Osteoblast (primary cell): ENCODE measurements around the gene SPI1. TPM values are rescaled to one million over a fixed set of nuclear protein-coding genes. Genes with fewer than 3 reads are reported as not detected.

Experiments used
- DNase-seq: peaks from one replicate; pipeline ENCODE4 v3.0.0; 2011; ENCODE audit warnings: low spot score, mixed read lengths; ENCODE audit not compliant: insufficient read length; ENCODE audit errors: missing footprints
- H2AFZ ChIP-seq: 2 replicates; pipeline ENCODE4 v1.6.0; 2011; ENCODE audit warnings: mild to moderate bottlenecking, low read length
- H3K27ac ChIP-seq: 2 replicates; pipeline ENCODE4 v1.5.1; 2011; ENCODE audit warnings: mild to moderate bottlenecking, low read depth, low read length, moderate library complexity
- H3K27me3 ChIP-seq: 2 replicates; pipeline ENCODE4 v1.6.0; 2012; ENCODE audit warnings: mild to moderate bottlenecking, control low read depth, inconsistent platforms, low read length, moderate library complexity; ENCODE audit not compliant: insufficient read depth
- H3K36me3 ChIP-seq: 2 replicates; pipeline ENCODE4 v1.5.1; 2011; ENCODE audit warnings: mild to moderate bottlenecking, low read length, control low read depth, moderate library complexity; ENCODE audit not compliant: insufficient read depth
- H3K4me1 ChIP-seq: 2 replicates; pipeline ENCODE4 v1.5.1; 2011; ENCODE audit warnings: mild to moderate bottlenecking, low read length, control low read depth, moderate library complexity; ENCODE audit not compliant: insufficient read depth
- H3K4me2 ChIP-seq: 2 replicates; pipeline ENCODE4 v1.6.0; 2011; ENCODE audit warnings: mild to moderate bottlenecking, low read length; ENCODE audit not compliant: insufficient read depth
- H3K4me3 ChIP-seq: fragments of 200-600 bp; sonication (generic); 3 replicates; pipeline ENCODE4 v1.5.1; 2012; ENCODE audit warnings: mild to moderate bottlenecking, low read length, inconsistent platforms; ENCODE audit not compliant: insufficient read depth
- H3K79me2 ChIP-seq: 2 replicates; pipeline ENCODE4 v1.6.0; 2012; ENCODE audit warnings: mild to moderate bottlenecking, low read length, control low read depth, inconsistent platforms; ENCODE audit not compliant: insufficient read depth
- H3K9me3 ChIP-seq: 2 replicates; pipeline ENCODE4 v1.5.1; 2011; ENCODE audit warnings: low read depth, low read length, control low read depth
- H4K20me1 ChIP-seq: 2 replicates; pipeline ENCODE4 v1.6.0; 2012; ENCODE audit warnings: mild to moderate bottlenecking, low read length, control low read depth; ENCODE audit not compliant: insufficient read depth
- total RNA-seq: library from RNA; depleted of rRNA; stranded (reverse); fragments of >200 nt; gene quantifications from 2 replicates; pipeline ENCODE4 v1.2.3, GENCODE V29; 2012
- TF ChIP-seq, protein P1 (sequence below): IDR thresholded peaks from 2 replicates; pipeline ENCODE4 v1.5.1; 2011; ENCODE audit warnings: mild to moderate bottlenecking, low read depth, low read length, moderate library complexity; ENCODE audit errors: extremely low read depth

Gene SPI1
- total RNA-seq, 1 donor = not detected

DNA sequence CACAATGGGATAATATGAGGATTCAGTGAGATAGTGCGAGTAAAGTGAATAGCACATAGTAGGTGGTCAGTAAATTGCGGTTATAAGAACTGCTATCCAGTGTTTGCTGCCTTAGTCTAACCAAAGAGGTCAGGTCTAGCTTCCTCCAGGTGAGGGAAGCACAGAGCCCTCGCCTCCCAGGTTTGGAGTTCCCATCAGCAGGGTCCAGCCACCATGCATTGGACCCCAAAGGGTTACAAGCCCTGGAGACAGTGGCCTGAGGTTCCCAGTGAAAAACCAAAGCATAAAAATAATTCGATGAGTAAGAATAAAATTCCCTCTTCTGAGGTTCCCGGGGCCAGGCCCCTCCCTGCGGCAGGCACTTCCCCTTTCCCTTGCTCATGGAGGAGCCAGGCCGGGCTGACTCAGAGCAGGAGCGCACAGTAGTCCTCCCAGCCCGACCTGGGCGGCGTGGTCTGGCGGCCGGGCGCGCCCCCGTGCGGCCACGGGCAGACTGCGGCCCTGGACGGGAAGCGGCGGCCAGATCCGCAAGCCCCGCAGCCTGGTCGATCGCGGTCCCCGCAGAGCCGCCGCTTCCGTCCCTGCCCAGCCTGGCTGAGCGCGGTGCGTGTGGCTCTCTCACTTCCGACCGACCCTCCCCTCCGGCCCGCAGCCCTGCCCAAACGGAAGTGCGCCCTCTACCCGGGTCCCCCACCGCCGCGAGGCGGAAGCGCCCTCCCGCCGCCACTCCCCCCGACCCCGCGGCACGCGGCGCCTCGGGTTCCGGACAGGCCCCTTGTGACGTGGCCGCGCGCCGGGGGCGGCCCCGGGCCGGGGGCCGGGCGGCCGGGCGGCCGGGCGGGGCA is 29.6 kb upstream of the SPI1 start, which contains the start of gene SLC39A13:
Gene SLC39A13, plus strand, starts transcription at position 845 of the 845 bp plus-strand sequence. CDS start 1,505 bp downstream, outside the sequence.
- Histone ChIP-seq H4K20me1 (peaks cover 24% of the 10 kb centered on the region), H3K36me3 (peaks cover 16% of the 10 kb centered on the region), H3K4me1 (peaks cover 33% of the 10 kb centered on the region), H3K4me3 (peak within 1 kb of the TSS; percentile 99), H3K27ac (peak within 1 kb of the TSS; percentile 98), H2AFZ (peak within 1 kb of the TSS; percentile 83), H3K4me2 (peak within 1 kb of the TSS; percentile 100), H3K9me3 (no peaks in the 10 kb centered on the region), H3K79me2 (peaks cover 37% of the 10 kb centered on the region), H3K27me3 (no peaks in the 10 kb centered on the region)
- DNase-seq = peak; percentile 100
- TF ChIP-seq, protein P1, sequence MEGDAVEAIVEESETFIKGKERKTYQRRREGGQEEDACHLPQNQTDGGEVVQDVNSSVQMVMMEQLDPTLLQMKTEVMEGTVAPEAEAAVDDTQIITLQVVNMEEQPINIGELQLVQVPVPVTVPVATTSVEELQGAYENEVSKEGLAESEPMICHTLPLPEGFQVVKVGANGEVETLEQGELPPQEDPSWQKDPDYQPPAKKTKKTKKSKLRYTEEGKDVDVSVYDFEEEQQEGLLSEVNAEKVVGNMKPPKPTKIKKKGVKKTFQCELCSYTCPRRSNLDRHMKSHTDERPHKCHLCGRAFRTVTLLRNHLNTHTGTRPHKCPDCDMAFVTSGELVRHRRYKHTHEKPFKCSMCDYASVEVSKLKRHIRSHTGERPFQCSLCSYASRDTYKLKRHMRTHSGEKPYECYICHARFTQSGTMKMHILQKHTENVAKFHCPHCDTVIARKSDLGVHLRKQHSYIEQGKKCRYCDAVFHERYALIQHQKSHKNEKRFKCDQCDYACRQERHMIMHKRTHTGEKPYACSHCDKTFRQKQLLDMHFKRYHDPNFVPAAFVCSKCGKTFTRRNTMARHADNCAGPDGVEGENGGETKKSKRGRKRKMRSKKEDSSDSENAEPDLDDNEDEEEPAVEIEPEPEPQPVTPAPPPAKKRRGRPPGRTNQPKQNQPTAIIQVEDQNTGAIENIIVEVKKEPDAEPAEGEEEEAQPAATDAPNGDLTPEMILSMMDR = peak; percentile 81

DNA sequence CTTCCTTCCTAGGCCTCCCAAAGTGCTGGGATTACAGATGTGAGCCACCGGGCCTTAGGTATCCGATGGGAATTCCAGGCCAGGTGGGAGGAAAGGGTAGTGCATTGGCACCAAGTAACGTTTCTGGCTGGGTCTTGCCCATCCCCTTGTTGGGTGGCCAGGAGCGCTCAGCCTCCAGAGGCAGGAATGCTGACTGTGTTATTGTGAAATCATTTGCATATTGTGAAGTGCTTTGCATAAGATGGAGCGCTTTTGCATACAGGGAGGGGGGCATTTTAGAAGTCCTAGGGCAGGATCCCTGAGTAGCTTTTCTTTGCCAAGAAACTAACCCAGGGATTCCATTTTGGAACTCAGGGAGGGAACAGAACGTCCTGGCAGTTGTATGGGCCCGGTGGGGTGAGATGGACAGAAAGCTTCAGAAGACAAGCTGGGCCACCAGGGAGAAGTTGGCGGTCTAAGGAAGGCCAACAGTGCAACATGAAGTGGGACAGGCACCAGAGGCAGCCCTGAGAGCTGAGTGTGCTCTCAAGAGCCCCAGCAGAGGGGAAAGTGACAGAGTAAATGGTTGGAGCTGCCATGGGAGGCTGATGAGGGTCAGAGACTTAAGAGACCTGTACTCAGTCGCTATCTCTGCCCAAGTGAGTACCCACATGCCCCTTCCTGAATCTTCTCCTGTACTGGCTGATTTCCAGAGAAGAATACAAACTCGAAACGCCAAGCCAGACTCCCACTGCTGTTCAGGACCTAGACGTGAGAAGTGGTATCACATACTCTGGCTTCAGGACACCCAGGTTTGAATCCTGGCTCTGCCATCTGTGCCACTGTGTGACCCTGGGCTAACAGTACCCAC is 28.8 kb upstream of the SPI1 start:
- Histone ChIP-seq H3K4me3 (peak overlapping the region; percentile 67), H4K20me1 (peaks cover 21% of the 10 kb centered on the region), H2AFZ (peak overlapping the region; percentile 58), H3K79me2 (peaks cover 34% of the 10 kb centered on the region), H3K27me3 (no peaks in the 10 kb centered on the region), H3K4me2 (peak overlapping the region; percentile 90), H3K4me1 (peaks cover 33% of the 10 kb centered on the region), H3K36me3 (peaks cover 16% of the 10 kb centered on the region), H3K27ac (peak overlapping the region; percentile 79), H3K9me3 (no peaks in the 10 kb centered on the region)
- peak; percentile 61 for DNase-seq
- TF ChIP-seq, protein P1 = peak; percentile 16

DNA sequence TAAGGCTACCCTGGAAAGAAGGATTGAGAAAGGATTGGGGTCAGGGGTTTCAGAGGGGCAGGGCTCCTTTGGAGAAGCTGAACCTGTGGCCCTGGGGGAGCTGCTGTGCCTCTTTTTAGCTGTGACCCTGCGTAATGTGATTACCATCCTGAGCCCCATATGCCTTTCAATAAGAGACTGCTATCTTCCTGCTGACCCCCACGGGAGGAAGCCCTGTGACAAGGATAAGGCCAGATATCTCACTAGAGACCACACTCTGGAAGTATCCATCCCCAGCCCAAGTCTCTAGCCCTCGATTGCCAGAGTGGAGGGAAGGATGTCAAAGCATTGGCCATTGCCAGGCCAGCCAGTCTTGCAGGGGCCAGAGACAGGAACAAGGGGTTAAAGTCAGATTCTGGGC is 25.2 kb upstream of the SPI1 start:
- Histone ChIP-seq H3K27me3 (no peaks in the 10 kb centered on the region), H4K20me1 (no peaks in the 10 kb centered on the region), H2AFZ (no peak overlapping the region), H3K9me3 (no peaks in the 10 kb centered on the region), H3K27ac (no peak overlapping the region), H3K4me2 (no peak overlapping the region), H3K4me1 (peaks cover 22% of the 10 kb centered on the region), H3K4me3 (no peak overlapping the region), H3K36me3 (no peaks in the 10 kb centered on the region), H3K79me2 (no peaks in the 10 kb centered on the region)
- TF ChIP-seq, protein P1 = no peak
- peak; percentile 45 for DNase-seq

DNA sequence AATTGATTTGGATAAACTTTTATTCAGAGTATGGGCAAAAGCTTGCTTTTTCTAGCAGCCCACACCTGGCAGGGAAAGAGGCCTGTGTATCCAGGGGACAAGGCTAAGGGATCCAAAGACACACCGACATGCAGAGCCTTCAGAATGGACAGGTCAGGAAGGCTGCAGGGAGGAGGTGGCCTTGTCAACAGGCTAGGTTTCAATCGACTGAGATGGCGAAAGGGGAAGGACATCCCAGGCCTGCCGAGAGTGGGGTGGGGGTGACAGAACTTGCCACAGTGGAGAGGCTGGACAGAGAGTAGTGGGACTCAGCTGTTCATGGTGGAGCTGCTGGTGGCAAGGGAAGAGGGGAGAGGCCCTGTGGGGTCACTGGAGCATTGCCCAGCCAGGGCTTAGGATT is 24.8 kb upstream of the SPI1 start:
- Histone ChIP-seq H3K4me1 (peaks cover 22% of the 10 kb centered on the region), H2AFZ (no peak overlapping the region), H3K4me3 (no peak overlapping the region), H3K27ac (no peak overlapping the region), H4K20me1 (no peaks in the 10 kb centered on the region), H3K36me3 (no peaks in the 10 kb centered on the region), H3K79me2 (no peaks in the 10 kb centered on the region), H3K27me3 (no peaks in the 10 kb centered on the region), H3K9me3 (no peaks in the 10 kb centered on the region), H3K4me2 (no peak overlapping the region)
- TF ChIP-seq, protein P1 = no peak
- DNase-seq = no peak
